ENCODE data around the gene PRPF39.

GRCh38 chr14:45125754-45126153 is 41.8 kb downstream of the PRPF39 start:
- TF ChIP-seq ZNF8 (CRISPR knock-in tag; IDR thresholded peaks at IDR 0.05) = no peak
- no peak for TF ChIP-seq POU6F1 (CRISPR knock-in tag; IDR thresholded peaks at IDR 0.05; ENCODE audit: borderline replicate concordance, low read depth)
- no peak for TF ChIP-seq ESRRG (CRISPR knock-in tag; IDR thresholded peaks at IDR 0.05)
- no peak for TF ChIP-seq CREB5 (CRISPR knock-in tag; IDR thresholded peaks at IDR 0.05; ENCODE audit: low read depth)
- TF ChIP-seq ISL1 (CRISPR knock-in tag; IDR thresholded peaks at IDR 0.05) = no peak
- TF ChIP-seq GLIS3 (CRISPR knock-in tag; IDR thresholded peaks at IDR 0.05) = no peak
- no peak for TF ChIP-seq ARNTL (CRISPR knock-in tag; IDR thresholded peaks at IDR 0.05; ENCODE audit: borderline replicate concordance, low read depth)
- no peak for TF ChIP-seq PATZ1 (CRISPR knock-in tag; IDR thresholded peaks at IDR 0.05; ENCODE audit: borderline replicate concordance)
- no peak for TF ChIP-seq TCF4 (CRISPR knock-in tag; IDR thresholded peaks at IDR 0.05; ENCODE audit: borderline replicate concordance)
- no peak for TF ChIP-seq PPARA (CRISPR knock-in tag; IDR thresholded peaks at IDR 0.05; ENCODE audit: borderline replicate concordance)
- TF ChIP-seq CSDC2 (CRISPR knock-in tag; IDR thresholded peaks at IDR 0.05) = no peak
- no peak for TF ChIP-seq ZNF70 (CRISPR knock-in tag; IDR thresholded peaks at IDR 0.05)
- TF ChIP-seq OSR1 (CRISPR knock-in tag; IDR thresholded peaks at IDR 0.05) = no peak

Data from SK-N-SH treated with all-trans-retinoic acid at 6 μM for 48 hours (cell line).